Heart left ventricle (tissue), 16 donors: ENCODE measurements around the gene TEX13A. TPM values are rescaled to one million over a fixed set of nuclear protein-coding genes. Genes with fewer than 3 reads are reported as not detected.
"Not testable (repeated sequence)": the region's sequence is repeated elsewhere in the genome, so short reads cannot be mapped to it uniquely, and the experiment has no call there.

Source experiments
- ATAC-seq, 4 donors: fragments of 200-7000 bp; cut with Tn5 transposase; one replicate each; pipeline ENCODE4 v1.9.1; 2020 to 2022; ENCODE audit warnings: moderate library complexity in 4 of 4, mild to moderate bottlenecking in 3 of 4, moderate number of reproducible peaks in 1 of 4
- DNase-seq, 5 donors: peaks; one replicate each; pipeline ENCODE4 v3.0.0-alpha.2; 2020
- H3K27ac ChIP-seq, 12 donors: fragments of 200-600 bp; sonication (generic) in 4 of 12; one replicate each; pipeline versions ENCODE4 v1.5.0 to v1.8.0; 2016 to 2022; ENCODE audit warnings: mild to moderate bottlenecking in 2 of 12
- H3K27me3 ChIP-seq, 9 donors: fragments of 200-600 bp; sonication (generic) in 2 of 9; one replicate each; pipeline versions ENCODE4 v1.5.1 to v1.8.0; 2016 to 2022; ENCODE audit warnings: mild to moderate bottlenecking in 3 of 9
- H3K36me3 ChIP-seq, 9 donors: fragments of 200-600 bp; sonication (generic) in 2 of 9; one replicate each; pipeline versions ENCODE4 v1.5.0 to v1.8.0; 2018 to 2022; ENCODE audit warnings: mild to moderate bottlenecking in 2 of 9
- H3K4me1 ChIP-seq, 12 donors: fragments of 200-600 bp; sonication (generic) in 4 of 12; one replicate each; pipeline versions ENCODE4 v1.5.0 to v1.8.0; 2016 to 2022; ENCODE audit warnings: mild to moderate bottlenecking in 3 of 12
- H3K4me3 ChIP-seq, 12 donors: fragments of 200-600 bp; sonication (generic) in 4 of 12; one replicate each; pipeline versions ENCODE4 v1.5.0 to v1.8.0; 2017 to 2022; ENCODE audit warnings: mild to moderate bottlenecking in 9 of 12, moderate library complexity in 4 of 12
- H3K9me3 ChIP-seq, 12 donors: fragments of 200-600 bp; sonication (generic) in 4 of 12; one replicate each; pipeline versions ENCODE4 v1.5.0 to v1.8.0; 2016 to 2022; ENCODE audit warnings: mild to moderate bottlenecking in 1 of 12
- POLR2A ChIP-seq, 2 donors: fragments of 450-650 bp; IDR thresholded peaks; one replicate each; pipeline ENCODE4 v1.6.1; 2017; ENCODE audit warnings: antibody characterized with exemption in 2 of 2, mild to moderate bottlenecking in 2 of 2, moderate library complexity in 2 of 2
- WGBS, 4 donors: extraction: QIAGEN DNeasy Blood & Tissue Kit in 2 of 4; methylation state at CpG; one replicate each; pipeline versions ENCODE4 v1.1.5 to v1.1.7; 2013 to 2018; 5-methylcytosine and 5-hydroxymethylcytosine counted together
- intact Hi-C, 10 donors: fragments of 100-400 bp; cut with DNase I; formaldehyde crosslinking; loops; one replicate each; pipeline versions ENCODE4 v1.11.1 to v1.14.2; 2022
- polyA plus RNA-seq, 2 donors: library from polyadenylated mRNA; stranded (reverse); fragments of 200-250 nt; gene quantifications; one replicate each; pipeline ENCODE4 v1.2.3, GENCODE V29; 2013
- total RNA-seq, 9 donors: library from RNA; depleted of rRNA in 2 of 9; stranded (reverse); fragments of >200 nt in 2 of 9; fragmentation: NEBNext Ultra II Directional in 3 of 9; extraction: Animal tissue kit (Norgen Biotek cat#: 25700) in 3 of 9; gene quantifications; one replicate each; pipeline versions ENCODE4 v1.1.0 to v1.2.4, GENCODE V29; 2016 to 2023
- TF ChIP-seq, protein P1 (sequence below), 12 donors: fragments of 200-600 bp; sonication (generic) in 4 of 12; IDR thresholded peaks; one replicate each; pipeline versions ENCODE4 v1.5.0 to v1.8.0; 2018 to 2022; ENCODE audit warnings: antibody characterized with exemption in 12 of 12, mild to moderate bottlenecking in 5 of 12
- donor health status: ischemic (EF 13 %, LVEDD 7.1; RV severe dilation, severe dysfunction).
- donor health status: healthy with polysubstance abuse.
- donor health status: DM: no; HTN: yes; CAD: no.
- donor health status: DM: no; HTN: no; CAD: no.
- donor health status: ischemic (EF 25% LVEDD 6.9; RV normal size, moderate dysfunction).
- donor health status: ischemic (EF 25% LVEDD 5.7; RV mildly dilated, moderate dysfunction).
- donor health status: healthy.
- donor health status: DM: yes; HTN: yes; CAD: no.
- donor health status: ischemic (EF 35%, LVEDD 5.7; RV mildly dilated, moderate dysfunction).
- donor health status: nonischemic (EF 11% LVEDD 7.7; RV severe dilation, severe dysfunction).
- donor health status: DM: yes; HTN: yes; CAD: no.
- donor health status: PGD.
- donor health status: ischemic (EF 29% LVEDD 5.4; RV normal size, mild dysfunction).
- donor health status: nonischemic (EF 23%, LVEDD 6.1; RV moderate dilation, normal function).

Gene TEX13A
- total and polyA plus RNA-seq, 11 donors, result not detected

DNA sequence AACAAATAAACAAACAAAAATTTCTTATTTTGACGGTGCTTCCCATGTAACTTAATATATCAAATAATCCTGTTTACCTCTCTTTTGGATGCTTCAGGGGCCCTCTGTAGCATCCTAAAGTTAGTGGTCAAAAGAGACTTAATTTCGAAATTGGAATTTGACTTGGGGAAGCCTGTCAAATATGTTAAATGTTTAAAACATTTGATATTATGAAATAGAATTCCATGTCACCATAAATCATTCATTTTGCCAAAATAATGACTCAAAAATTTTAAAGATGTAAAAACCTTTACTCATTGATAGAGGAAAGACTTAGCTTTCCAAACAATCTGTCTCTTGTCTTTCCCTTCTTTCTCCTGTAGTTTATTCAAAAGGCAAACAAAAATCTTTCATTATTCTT is 20.6 kb upstream of the TEX13A start:
- WGBS, 4 donors, result 56 to 80% (median 70%) methylated on average over 2 of the region's 2 CpGs
- intact Hi-C loops, result no loop called here
- no peaks in the 10 kb centered on the region for H3K9me3 ChIP-seq
- H3K27ac ChIP-seq, result no peak overlapping the region
- DNase-seq, result no peak
- ATAC-seq, result no peak
- TF ChIP-seq, protein P1, sequence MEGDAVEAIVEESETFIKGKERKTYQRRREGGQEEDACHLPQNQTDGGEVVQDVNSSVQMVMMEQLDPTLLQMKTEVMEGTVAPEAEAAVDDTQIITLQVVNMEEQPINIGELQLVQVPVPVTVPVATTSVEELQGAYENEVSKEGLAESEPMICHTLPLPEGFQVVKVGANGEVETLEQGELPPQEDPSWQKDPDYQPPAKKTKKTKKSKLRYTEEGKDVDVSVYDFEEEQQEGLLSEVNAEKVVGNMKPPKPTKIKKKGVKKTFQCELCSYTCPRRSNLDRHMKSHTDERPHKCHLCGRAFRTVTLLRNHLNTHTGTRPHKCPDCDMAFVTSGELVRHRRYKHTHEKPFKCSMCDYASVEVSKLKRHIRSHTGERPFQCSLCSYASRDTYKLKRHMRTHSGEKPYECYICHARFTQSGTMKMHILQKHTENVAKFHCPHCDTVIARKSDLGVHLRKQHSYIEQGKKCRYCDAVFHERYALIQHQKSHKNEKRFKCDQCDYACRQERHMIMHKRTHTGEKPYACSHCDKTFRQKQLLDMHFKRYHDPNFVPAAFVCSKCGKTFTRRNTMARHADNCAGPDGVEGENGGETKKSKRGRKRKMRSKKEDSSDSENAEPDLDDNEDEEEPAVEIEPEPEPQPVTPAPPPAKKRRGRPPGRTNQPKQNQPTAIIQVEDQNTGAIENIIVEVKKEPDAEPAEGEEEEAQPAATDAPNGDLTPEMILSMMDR (IDR thresholded peaks at IDR 0.05), result no peak
- H3K4me3 ChIP-seq, result no peak overlapping the region
- H3K36me3 ChIP-seq, result no peaks in the 10 kb centered on the region
- no peaks in the 10 kb centered on the region for H3K4me1 ChIP-seq
- peaks cover 0 to 3% (median 0%) of the 10 kb centered on the region in 9 donors for H3K27me3 ChIP-seq

- intact Hi-C loops, result not testable (repeated sequence)
These were observed 16.9 kb upstream of the TEX13A start for GRCh38 chrX:105237407-105237806.

DNA sequence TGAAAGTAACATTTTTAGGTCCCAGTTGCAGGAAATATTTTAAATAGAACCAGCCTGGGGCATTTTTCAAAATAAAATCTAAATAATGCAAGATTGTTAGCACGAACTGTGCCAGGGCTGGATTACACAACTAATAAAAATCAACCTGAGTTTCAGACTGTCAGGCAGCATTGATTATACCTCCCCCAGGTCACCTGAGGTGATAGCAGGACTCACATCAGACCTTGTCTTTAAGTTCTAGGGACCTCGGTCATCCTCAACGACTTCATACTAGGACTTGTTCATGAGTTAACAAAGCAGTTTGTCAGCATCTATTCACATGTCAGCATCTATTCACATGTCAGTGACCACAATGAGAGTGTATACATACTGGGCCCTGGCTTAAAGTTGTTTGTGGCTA is 8.7 kb upstream of the TEX13A start:
- Histone ChIP-seq H3K4me1 (no peaks in the 10 kb centered on the region), H3K27me3 (peaks cover 0 to 3% (median 0%) of the 10 kb centered on the region in 9 donors), H3K9me3 (no peaks in the 10 kb centered on the region), H3K36me3 (no peaks in the 10 kb centered on the region), H3K4me3 (no peak overlapping the region), H3K27ac (no peak overlapping the region)
- TF ChIP-seq, protein P1 (IDR thresholded peaks at IDR 0.05), result no peak
- no peak for TF ChIP-seq POLR2A (IDR thresholded peaks at IDR 0.05)
- DNase-seq, result no peak
- ATAC-seq, result no peak
- WGBS, 4 donors, result 76 to 85% (median 78%) methylated on average over 3 of the region's 3 CpGs
- intact Hi-C loops, result no loop called here

More at GRCh38 chrX:105237407-105237806, 16.9 kb upstream of the TEX13A start:
- H3K4me3 ChIP-seq, ATAC-seq, H3K9me3 ChIP-seq, H3K27ac ChIP-seq, H3K4me1 ChIP-seq, H3K27me3 ChIP-seq, DNase-seq, H3K36me3 ChIP-seq: not testable (repeated sequence)
- WGBS, 4 donors, result 54 to 80% (median 63%) methylated on average over 3 of the region's 3 CpGs

DNA sequence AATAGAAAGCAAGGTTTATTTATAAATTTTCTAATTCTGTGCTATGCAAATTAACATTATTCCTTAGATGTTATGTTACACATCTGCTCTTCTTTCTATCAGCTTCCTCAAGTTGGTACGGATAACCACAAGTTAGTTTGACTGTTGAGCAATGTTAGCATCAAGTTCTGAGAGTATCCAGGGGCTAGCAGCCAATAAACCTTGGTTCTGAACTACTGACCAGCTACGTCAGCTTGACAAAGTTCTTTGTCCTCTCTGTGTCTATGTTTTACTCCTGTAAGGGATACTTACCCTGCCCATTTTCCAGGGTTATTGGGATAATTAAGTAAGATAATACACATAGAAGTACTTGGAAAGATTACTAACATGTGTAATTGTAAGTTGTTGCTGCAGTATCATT is 8.1 kb upstream of the TEX13A start:
- no peak for TF ChIP-seq POLR2A (IDR thresholded peaks at IDR 0.05)
- TF ChIP-seq, protein P1 (IDR thresholded peaks at IDR 0.05), result no peak
- WGBS, 4 donors, result 64 to 74% (median 69%) methylated on average over 2 of the region's 2 CpGs
- ATAC-seq (no peak), DNase-seq (no peak)
- H3K27ac ChIP-seq, result no peak overlapping the region
- no peak overlapping the region for H3K4me3 ChIP-seq
- intact Hi-C loops, result no loop called here
- H3K9me3 ChIP-seq, result no peaks in the 10 kb centered on the region
- H3K27me3 ChIP-seq, result peaks cover 0 to 3% (median 0%) of the 10 kb centered on the region in 9 donors
- H3K4me1 ChIP-seq, result no peaks in the 10 kb centered on the region
- no peaks in the 10 kb centered on the region for H3K36me3 ChIP-seq

- Histone ChIP-seq H3K27ac (no peak overlapping the region), H3K9me3 (no peaks in the 10 kb centered on the region), H3K27me3 (no peaks in the 10 kb centered on the region), H3K4me3 (no peak overlapping the region), H3K36me3 (no peaks in the 10 kb centered on the region), H3K4me1 (no peaks in the 10 kb centered on the region)
- WGBS, 4 donors, result 70 to 81% (median 77%) methylated on average over 5 of the region's 5 CpGs
- no peak for TF ChIP-seq POLR2A (IDR thresholded peaks at IDR 0.05)
- TF ChIP-seq, protein P1 (IDR thresholded peaks at IDR 0.05), result no peak
- ATAC-seq, result no peak
- intact Hi-C loops, result no loop called here
- no peak for DNase-seq
These were observed 6.0 kb upstream of the TEX13A start for GRCh38 chrX:105226499-105226898.
